HepG2 (cell line): ENCODE results near the gene MTMR10. TPM values are rescaled to one million over a fixed set of nuclear protein-coding genes. Genes with fewer than 3 reads are reported as not detected.

Experiments
- ATAC-seq: fragments of 200-7000 bp; cut with Tn5 transposase; 3 replicates; pipeline ENCODE4 v1.9.1; 2020; ENCODE audit warnings: mild to moderate bottlenecking, moderate library complexity
- BruUV-seq: library from RNA; stranded (reverse); fragments of 400-500 nt; replicated peaks from 2 replicates; lab custom pipeline; 2021; lab: Mats Ljungman, UMichigan
- CTCF ChIA-PET: fragments of 300-600 bp; formaldehyde crosslinking; extraction: SDS; loops from one replicate; lab custom pipeline; 2021; ENCODE audit warnings: low total read pairs, inconsistent platforms, low intra/inter-chr PET ratio; lab: Yijun Ruan, JAX
- POLR2A ChIA-PET: fragments of 350-600 bp; sonication (Branson Sonifier 250); formaldehyde crosslinking; loops from one replicate; lab custom pipeline; 2020; ENCODE audit warnings: antibody characterized with exemption, inconsistent platforms; lab: Yijun Ruan, JAX
- DNase-seq: peaks from one replicate; pipeline ENCODE4 v3.0.0-alpha.2; 2015; ENCODE audit warnings: low spot score
- FAIRE-seq: peaks from 3 replicates; lab custom pipeline; 2011; peaks lifted over from hg19 to GRCh38; lab: Jason Lieb, UNC
- H2AFZ ChIP-seq: one replicate; pipeline ENCODE4 v1.6.1; 2011; ENCODE audit warnings: low read length, inconsistent platforms
- H3K27ac ChIP-seq: fragments of 300-600 bp; 3 replicates; pipeline ENCODE4 v1.8.0; 2011; ENCODE audit warnings: mixed run types, mild to moderate bottlenecking, mixed read lengths, low read length, inconsistent platforms; ENCODE audit not compliant: insufficient read depth; ENCODE audit errors: extremely low read length
- H3K27me3 ChIP-seq, 2 experiments: fragments of 200-600 bp in 1 of 2; 2 replicates in 1 of 2; 3 replicates in 1 of 2; pipeline versions ENCODE4 v1.6.0 to v1.8.0; 2011; ENCODE audit warnings: low read length in 2 of 2, mild to moderate bottlenecking in 2 of 2, moderate library complexity in 2 of 2, inconsistent platforms in 1 of 2; ENCODE audit not compliant: insufficient read depth in 2 of 2, control insufficient read depth in 1 of 2
- H3K36me3 ChIP-seq, 2 experiments: fragments of 200-600 bp in 1 of 2; replicated peaks in 1 of 2; 2 replicates in 1 of 2; 3 replicates in 1 of 2; pipeline versions ENCODE4 v1.5.1 to v1.8.0; 2011; ENCODE audit warnings: low read length in 2 of 2, inconsistent platforms in 1 of 2; ENCODE audit not compliant: insufficient read depth in 2 of 2, control insufficient read depth in 1 of 2
- H3K4me1 ChIP-seq: 2 replicates; pipeline ENCODE4 v1.5.1; 2012; ENCODE audit warnings: low read length, inconsistent platforms; ENCODE audit not compliant: insufficient read depth
- H3K4me2 ChIP-seq: 2 replicates; pipeline ENCODE4 v1.6.0; 2011; ENCODE audit warnings: low read depth, low read length, inconsistent platforms
- H3K4me3 ChIP-seq, 3 experiments: fragments of 200-600 bp in 1 of 3; sonication (generic), shearing (Covaris generic) in 1 of 3; replicated peaks in 1 of 3; 2 replicates each; pipeline ENCODE4 v1.5.1; 2011 to 2016; ENCODE audit warnings: low read length in 3 of 3, inconsistent platforms in 2 of 3, low read depth in 2 of 3, mild to moderate bottlenecking in 2 of 3, control low read depth in 1 of 3, mixed read lengths in 1 of 3; ENCODE audit not compliant: insufficient read depth in 1 of 3
- H3K79me2 ChIP-seq: one replicate; pipeline ENCODE4 v1.6.1; 2011; ENCODE audit warnings: low read length, inconsistent platforms; ENCODE audit not compliant: insufficient read depth
- H3K9ac ChIP-seq: 2 replicates; pipeline ENCODE4 v1.6.0; 2011; ENCODE audit warnings: mild to moderate bottlenecking, low read depth, low read length, inconsistent platforms; ENCODE audit not compliant: insufficient read depth
- H3K9me3 ChIP-seq: 2 replicates; pipeline ENCODE4 v1.5.1; 2012; ENCODE audit warnings: mild to moderate bottlenecking, low read length
- H4K20me1 ChIP-seq: 2 replicates; pipeline ENCODE4 v1.6.0; 2011; ENCODE audit warnings: inconsistent platforms, mild to moderate bottlenecking, low read length, moderate library complexity; ENCODE audit not compliant: insufficient read depth
- FOXC1 ChIP-seq: sonication (generic); formaldehyde crosslinking; IDR thresholded peaks from 2 replicates; pipeline ENCODE4 v1.8.0; 2022; ENCODE audit warnings: mild to moderate bottlenecking, missing genetic modification reagents, borderline replicate concordance
- JUND ChIP-seq: sonication (generic); formaldehyde crosslinking; IDR thresholded peaks from 2 replicates; pipeline ENCODE4 v1.8.0; 2022; ENCODE audit warnings: mild to moderate bottlenecking, missing genetic modification reagents
- PHF5A ChIP-seq: IDR thresholded peaks from one replicate; pipeline ENCODE4 v1.6.1; 2018; ENCODE audit warnings: low read depth, missing genetic modification reagents; ENCODE audit not compliant: unreplicated experiment
- SAP130 ChIP-seq: IDR thresholded peaks from 2 replicates; pipeline ENCODE4 v1.6.1; 2016; ENCODE audit warnings: low read depth
- ZNF382 ChIP-seq: sonication (generic); formaldehyde crosslinking; IDR thresholded peaks from 2 replicates; pipeline ENCODE4 v1.5.0; 2020; ENCODE audit warnings: missing genetic modification reagents, mild to moderate bottlenecking, borderline replicate concordance
- WGBS: methylation state at CpG from one replicate; pipeline ENCODE4 v1.1.6; 2017; ENCODE audit warnings: low lambda C conversion rate; 5-methylcytosine and 5-hydroxymethylcytosine counted together
- in situ Hi-C: cut with HindIII; loops from 2 replicates; pipeline ENCODE4 v1.10.0; 2017; ENCODE audit warnings: low pct_unique_long_range_greater_than_20kb; ENCODE audit not compliant: extremely low pct_ligation_motif_present
- intact Hi-C: fragments of 100-400 bp; cut with micrococcal nuclease; formaldehyde crosslinking; loops from one replicate; pipeline ENCODE4 v1.10.0; 2022; ENCODE audit not compliant: unreplicated experiment
- polyA plus RNA-seq, 8 experiments: library from polyadenylated mRNA; depleted of rRNA in 3 of 8; stranded (reverse) in 7 of 8; unstranded in 1 of 8; fragments of >200 nt; fragmentation: Illumina TruSeq in 4 of 8; extraction: Trizol in 4 of 8; gene quantifications; 2 replicates each; pipeline versions ENCODE4 v1.2.1 to v1.2.3, GENCODE V29; 2011 to 2016; ENCODE audit warnings: low read depth in 4 of 8, missing spikeins in 1 of 8, mixed read lengths in 1 of 8; ENCODE audit not compliant: insufficient read depth in 1 of 8
- total RNA-seq, 5 experiments: library from RNA; depleted of rRNA; stranded (reverse); fragments of >200 nt; fragmentation: Illumina TruSeq; extraction: Trizol; gene quantifications; 2 replicates each; pipeline ENCODE4 v1.2.3, GENCODE V29; 2016; ENCODE audit warnings: low read depth in 1 of 5
- TF ChIP-seq, protein P1 (sequence below): IDR thresholded peaks from 2 replicates; pipeline ENCODE4 v1.6.1; 2016; ENCODE audit warnings: low read depth, missing genetic modification reagents, missing compliant biosample characterization
- TF ChIP-seq, protein P2 (sequence below): sonication (generic); formaldehyde crosslinking; conservative IDR thresholded peaks from 2 replicates; pipeline ENCODE4 v1.4.0; 2020; ENCODE audit warnings: mild to moderate bottlenecking, missing genetic modification reagents, moderate library complexity
- TF ChIP-seq, protein P3 (sequence below): sonication (generic); formaldehyde crosslinking; IDR thresholded peaks from 2 replicates; pipeline ENCODE4 v1.4.0; 2020; ENCODE audit warnings: mild to moderate bottlenecking, missing genetic modification reagents, borderline replicate concordance

MTMR10 gene
- total and polyA plus RNA-seq, 2 of the 13 experiments (the other 11 are each of a cell fraction or from before 2014, with no cell fraction given) = 10.2 to 17.4 TPM

DNA sequence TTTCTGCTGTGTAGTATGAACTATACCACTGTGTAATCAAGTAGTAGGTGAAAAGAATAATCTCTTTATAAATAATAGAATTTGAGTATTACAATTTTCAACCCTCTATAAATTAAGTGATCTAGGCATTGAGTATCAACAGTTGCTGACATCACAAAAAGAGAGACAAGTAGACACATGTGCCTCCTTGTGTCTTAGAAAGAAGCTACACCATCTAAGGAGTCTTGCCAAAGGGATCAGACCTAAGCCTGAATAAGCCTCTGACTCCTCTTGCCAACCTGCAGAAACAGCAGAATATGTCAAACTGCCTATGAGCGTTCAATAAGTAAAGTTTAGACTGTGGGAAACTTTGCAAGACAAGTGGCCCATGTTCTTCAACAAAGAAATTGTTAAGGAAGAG is 5.8 kb upstream of the MTMR10 start (continued):
- TF ChIP-seq, protein P1, sequence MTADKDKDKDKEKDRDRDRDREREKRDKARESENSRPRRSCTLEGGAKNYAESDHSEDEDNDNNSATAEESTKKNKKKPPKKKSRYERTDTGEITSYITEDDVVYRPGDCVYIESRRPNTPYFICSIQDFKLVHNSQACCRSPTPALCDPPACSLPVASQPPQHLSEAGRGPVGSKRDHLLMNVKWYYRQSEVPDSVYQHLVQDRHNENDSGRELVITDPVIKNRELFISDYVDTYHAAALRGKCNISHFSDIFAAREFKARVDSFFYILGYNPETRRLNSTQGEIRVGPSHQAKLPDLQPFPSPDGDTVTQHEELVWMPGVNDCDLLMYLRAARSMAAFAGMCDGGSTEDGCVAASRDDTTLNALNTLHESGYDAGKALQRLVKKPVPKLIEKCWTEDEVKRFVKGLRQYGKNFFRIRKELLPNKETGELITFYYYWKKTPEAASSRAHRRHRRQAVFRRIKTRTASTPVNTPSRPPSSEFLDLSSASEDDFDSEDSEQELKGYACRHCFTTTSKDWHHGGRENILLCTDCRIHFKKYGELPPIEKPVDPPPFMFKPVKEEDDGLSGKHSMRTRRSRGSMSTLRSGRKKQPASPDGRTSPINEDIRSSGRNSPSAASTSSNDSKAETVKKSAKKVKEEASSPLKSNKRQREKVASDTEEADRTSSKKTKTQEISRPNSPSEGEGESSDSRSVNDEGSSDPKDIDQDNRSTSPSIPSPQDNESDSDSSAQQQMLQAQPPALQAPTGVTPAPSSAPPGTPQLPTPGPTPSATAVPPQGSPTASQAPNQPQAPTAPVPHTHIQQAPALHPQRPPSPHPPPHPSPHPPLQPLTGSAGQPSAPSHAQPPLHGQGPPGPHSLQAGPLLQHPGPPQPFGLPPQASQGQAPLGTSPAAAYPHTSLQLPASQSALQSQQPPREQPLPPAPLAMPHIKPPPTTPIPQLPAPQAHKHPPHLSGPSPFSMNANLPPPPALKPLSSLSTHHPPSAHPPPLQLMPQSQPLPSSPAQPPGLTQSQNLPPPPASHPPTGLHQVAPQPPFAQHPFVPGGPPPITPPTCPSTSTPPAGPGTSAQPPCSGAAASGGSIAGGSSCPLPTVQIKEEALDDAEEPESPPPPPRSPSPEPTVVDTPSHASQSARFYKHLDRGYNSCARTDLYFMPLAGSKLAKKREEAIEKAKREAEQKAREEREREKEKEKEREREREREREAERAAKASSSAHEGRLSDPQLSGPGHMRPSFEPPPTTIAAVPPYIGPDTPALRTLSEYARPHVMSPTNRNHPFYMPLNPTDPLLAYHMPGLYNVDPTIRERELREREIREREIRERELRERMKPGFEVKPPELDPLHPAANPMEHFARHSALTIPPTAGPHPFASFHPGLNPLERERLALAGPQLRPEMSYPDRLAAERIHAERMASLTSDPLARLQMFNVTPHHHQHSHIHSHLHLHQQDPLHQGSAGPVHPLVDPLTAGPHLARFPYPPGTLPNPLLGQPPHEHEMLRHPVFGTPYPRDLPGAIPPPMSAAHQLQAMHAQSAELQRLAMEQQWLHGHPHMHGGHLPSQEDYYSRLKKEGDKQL (CRISPR knock-in tag) = no peak

DNA sequence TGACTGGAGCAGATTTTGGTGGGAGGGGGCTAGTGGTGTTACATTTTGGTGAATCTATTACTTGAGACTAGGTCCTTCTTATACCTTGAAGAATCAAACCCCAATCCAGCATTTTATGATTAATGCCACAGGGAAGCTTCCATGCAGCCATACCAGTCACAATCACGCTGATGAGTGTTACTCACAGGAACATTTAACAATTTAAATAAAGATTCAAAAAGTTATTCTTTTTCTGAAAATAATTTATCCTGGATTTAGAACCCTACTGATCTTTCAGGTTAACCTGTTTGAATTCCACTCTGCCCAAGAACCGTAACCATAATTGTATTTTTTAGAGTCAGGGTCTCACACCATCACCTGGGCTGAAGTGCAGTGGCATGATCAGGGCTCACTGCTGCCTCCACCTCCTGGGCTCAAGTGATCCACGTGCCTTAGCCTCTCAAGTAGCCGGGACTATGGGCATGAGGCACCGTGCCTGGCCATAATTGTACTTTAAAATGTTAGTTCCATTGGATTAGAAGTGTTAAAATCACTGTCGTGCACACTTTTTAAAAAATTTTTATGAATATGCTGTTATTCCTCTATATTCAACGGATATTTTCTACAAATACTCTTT is 929 bp upstream of the MTMR10 start:
- FAIRE-seq (no peak), DNase-seq (peak; percentile 27), ATAC-seq (peak; percentile 9; the same call in 1 of the 3 replicates)
- H3K4me1 ChIP-seq = peaks cover 35% of the 10 kb centered on the region
- 22% methylated on average over 7 of the region's 7 CpGs for WGBS
- in situ Hi-C loops = loop anchor here (25.0 kb wide), 1 partner anchor 145 kb away; no protein-coding TSS in a partner anchor
- no peaks in the 10 kb centered on the region for H4K20me1 ChIP-seq
- peak overlapping the region; percentile 93 for H3K4me2 ChIP-seq
- ChIA-PET CTCF (no interaction called here), POLR2A (interaction anchor here (1.2 to 2.8 kb wide), 9 partner anchors 9 to 165 kb away, joined by 4 to 21 read pairs (median 8); partner anchors contain the start of gene FAN1)
- H3K79me2 ChIP-seq = peaks cover 23% of the 10 kb centered on the region
- intact Hi-C loops = loop anchor here (5.0 to 10.0 kb wide), 3 partner anchors 88 to 132 kb away; partner anchors contain the start of gene FAN1
- H3K4me3 ChIP-seq = peak overlapping the region; percentile 93 to 98 (median 97)
- peak overlapping the region; percentile 29 for H2AFZ ChIP-seq
- H3K9me3 ChIP-seq = no peaks in the 10 kb centered on the region
- H3K27me3 ChIP-seq = no peaks in the 10 kb centered on the region; a peak in 1 of 5 replicates
- BruUV-seq = no TSS peak
- peak overlapping the region; percentile 96 for H3K9ac ChIP-seq
- peak overlapping the region; percentile 89 for H3K27ac ChIP-seq
- H3K36me3 ChIP-seq = peaks cover 0 to 4% of the 10 kb centered on the region in 2 experiments; a peak in 1 of 5 replicates
- 0 out of 2 replicates have a peak, but pooled peaks have one; percentile 5 for TF ChIP-seq SAP130 (CRISPR knock-in tag)
- no peak for TF ChIP-seq PHF5A (CRISPR knock-in tag)
- TF ChIP-seq, protein P2, sequence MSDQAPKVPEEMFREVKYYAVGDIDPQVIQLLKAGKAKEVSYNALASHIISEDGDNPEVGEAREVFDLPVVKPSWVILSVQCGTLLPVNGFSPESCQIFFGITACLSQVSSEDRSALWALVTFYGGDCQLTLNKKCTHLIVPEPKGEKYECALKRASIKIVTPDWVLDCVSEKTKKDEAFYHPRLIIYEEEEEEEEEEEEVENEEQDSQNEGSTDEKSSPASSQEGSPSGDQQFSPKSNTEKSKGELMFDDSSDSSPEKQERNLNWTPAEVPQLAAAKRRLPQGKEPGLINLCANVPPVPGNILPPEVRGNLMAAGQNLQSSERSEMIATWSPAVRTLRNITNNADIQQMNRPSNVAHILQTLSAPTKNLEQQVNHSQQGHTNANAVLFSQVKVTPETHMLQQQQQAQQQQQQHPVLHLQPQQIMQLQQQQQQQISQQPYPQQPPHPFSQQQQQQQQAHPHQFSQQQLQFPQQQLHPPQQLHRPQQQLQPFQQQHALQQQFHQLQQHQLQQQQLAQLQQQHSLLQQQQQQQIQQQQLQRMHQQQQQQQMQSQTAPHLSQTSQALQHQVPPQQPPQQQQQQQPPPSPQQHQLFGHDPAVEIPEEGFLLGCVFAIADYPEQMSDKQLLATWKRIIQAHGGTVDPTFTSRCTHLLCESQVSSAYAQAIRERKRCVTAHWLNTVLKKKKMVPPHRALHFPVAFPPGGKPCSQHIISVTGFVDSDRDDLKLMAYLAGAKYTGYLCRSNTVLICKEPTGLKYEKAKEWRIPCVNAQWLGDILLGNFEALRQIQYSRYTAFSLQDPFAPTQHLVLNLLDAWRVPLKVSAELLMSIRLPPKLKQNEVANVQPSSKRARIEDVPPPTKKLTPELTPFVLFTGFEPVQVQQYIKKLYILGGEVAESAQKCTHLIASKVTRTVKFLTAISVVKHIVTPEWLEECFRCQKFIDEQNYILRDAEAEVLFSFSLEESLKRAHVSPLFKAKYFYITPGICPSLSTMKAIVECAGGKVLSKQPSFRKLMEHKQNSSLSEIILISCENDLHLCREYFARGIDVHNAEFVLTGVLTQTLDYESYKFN = no peak
- TF ChIP-seq, protein P3, sequence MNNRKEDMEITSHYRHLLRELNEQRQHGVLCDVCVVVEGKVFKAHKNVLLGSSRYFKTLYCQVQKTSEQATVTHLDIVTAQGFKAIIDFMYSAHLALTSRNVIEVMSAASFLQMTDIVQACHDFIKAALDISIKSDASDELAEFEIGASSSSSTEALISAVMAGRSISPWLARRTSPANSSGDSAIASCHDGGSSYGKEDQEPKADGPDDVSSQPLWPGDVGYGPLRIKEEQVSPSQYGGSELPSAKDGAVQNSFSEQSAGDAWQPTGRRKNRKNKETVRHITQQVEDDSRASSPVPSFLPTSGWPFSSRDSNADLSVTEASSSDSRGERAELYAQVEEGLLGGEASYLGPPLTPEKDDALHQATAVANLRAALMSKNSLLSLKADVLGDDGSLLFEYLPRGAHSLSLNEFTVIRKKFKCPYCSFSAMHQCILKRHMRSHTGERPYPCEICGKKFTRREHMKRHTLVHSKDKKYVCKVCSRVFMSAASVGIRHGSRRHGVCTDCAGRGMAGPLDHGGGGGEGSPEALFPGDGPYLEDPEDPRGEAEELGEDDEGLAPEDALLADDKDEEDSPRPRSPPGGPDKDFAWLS (CRISPR knock-in tag) = no peak
- TF ChIP-seq JUND = no peak
- no peak for TF ChIP-seq ZNF382
- TF ChIP-seq FOXC1 = no peak
